Head of caudate nucleus (tissue), 42 donors: ENCODE data around the gene GDF7.
"Not testable (repeated sequence)": the region's sequence is repeated elsewhere in the genome, so short reads cannot be mapped to it uniquely, and the experiment has no call there.

Experiments
- DNase-seq, 42 donors: peaks; one replicate each; pipeline versions ENCODE4 v3.0.0 to v3.0.0-alpha.2; 2020 to 2021; ENCODE audit warnings: mixed read lengths in 7 of 42
- intact Hi-C: fragments of 100-400 bp; cut with DNase I; formaldehyde crosslinking; loops from one replicate; pipeline ENCODE4 v1.15.0; 2022

GDF7 gene

GRCh38 chr2:20713585-20713984 is 46.6 kb downstream of the GDF7 start:
- DNase-seq, intact Hi-C loops: not testable (repeated sequence)

DNA sequence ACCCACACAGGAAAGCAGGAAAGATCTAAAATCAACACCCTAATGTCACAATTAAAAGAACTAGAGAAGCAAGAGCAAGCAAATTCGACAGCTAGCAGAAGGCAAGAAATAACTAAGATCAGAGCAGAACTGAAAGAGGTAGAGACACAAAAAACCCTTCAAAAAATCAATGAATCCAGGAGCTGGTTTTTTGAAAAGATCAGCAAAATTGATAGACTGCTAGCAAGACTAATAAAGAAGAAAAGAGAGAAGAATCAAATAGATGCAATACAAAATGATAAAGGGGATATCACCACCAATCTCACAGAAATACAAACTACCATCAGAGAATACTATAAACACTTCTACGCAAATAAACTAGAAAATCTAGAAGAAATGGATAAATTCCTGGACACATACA is 47.5 kb downstream of the GDF7 start:
- DNase-seq, intact Hi-C loops: not testable (repeated sequence)

GRCh38 chr2:20716164-20716563 is 49.2 kb downstream of the GDF7 start:
- DNase-seq, intact Hi-C loops: not testable (repeated sequence)

DNA sequence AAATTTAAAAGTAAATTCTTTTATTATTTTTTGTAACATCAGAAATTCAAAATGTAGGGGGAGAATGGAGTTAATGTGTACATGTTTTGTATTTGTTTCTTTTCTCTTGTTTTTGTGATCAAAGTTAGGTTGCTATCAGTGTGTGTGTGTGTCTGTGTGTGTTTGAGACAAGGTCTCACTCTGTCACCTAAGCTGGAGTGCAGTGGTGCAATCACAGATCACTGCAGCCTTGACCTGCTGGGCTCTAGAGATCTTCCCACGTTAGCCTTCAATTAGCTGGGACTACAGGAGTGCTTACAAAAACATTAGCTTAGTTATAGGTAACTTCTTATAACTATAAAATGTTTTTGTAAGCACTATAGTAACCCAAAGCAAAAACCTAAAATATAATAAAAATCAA is 50.7 kb downstream of the GDF7 start:
- DNase-seq, result no peak
- intact Hi-C loops, result no loop called here

- no peak for DNase-seq
- intact Hi-C loops, result no loop called here
These were observed 55.8 kb downstream of the GDF7 start for GRCh38 chr2:20722592-20723240.

GRCh38 chr2:20723543-20723942 is 56.6 kb downstream of the GDF7 start:
- DNase-seq, result no peak
- intact Hi-C loops, result no loop called here

- no peak for DNase-seq
- intact Hi-C loops, result no loop called here
These were observed 57.6 kb downstream of the GDF7 start for GRCh38 chr2:20724500-20725053.

DNA sequence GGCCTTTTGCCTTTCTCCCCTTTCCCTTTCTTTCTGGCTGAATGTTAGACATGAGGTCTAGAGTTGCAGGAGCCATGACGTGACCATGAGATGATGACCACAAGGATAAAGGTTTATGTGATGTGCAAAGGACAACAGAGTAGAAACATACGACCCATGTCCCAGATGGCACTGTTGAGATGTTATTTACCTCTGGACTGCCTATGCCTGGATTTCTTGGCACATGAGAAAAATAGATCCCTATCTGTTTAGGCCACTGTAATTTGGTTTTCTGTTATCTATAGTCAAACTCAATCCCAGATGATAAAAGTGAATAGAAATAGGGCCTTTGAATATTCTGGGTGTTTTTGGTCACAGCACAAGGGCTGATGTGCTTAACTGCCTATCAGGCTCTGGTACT is 58.8 kb downstream of the GDF7 start:
- intact Hi-C loops, result no loop called here
- DNase-seq, result no peak

- intact Hi-C loops, result no loop called here
- no peak for DNase-seq
These were observed 60.0 kb downstream of the GDF7 start for GRCh38 chr2:20726913-20727312.

DNA sequence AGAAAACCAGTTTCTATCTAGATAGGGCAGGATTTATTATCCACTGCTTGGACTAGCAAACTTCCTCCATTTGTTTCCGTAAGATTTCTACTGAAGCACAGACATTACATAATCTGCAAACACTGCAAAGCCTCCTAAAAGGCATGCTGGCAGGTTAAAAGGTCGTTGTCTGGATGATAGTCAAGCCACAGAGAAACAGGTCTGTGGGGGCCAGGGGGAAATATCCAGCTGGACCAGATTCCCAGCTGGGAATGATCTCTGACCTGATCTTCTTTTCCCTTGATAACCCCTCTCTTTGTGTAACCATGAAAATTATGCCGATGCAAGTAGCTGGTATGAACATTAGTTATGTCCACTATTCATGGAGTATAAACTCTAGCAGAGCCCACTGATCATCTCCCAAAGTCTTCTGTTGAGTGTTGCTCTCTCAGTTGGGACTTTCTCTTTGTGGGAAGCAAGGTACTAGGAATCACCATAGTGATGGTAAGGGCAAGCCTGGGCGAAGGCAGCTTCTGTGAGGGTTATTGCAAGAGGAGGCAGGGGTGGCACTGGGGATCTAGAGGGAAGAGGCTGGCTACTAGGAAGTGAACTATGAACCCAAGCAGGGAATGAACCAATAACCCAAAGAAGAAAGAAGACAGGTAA is 61.3 kb downstream of the GDF7 start:
- no peak for DNase-seq
- intact Hi-C loops, result no loop called here
